Umbilical cord (tissue), 2 donors: Measurements from ENCODE around the gene TDRKH. TPM values are rescaled to one million over a fixed set of nuclear protein-coding genes. Genes with fewer than 3 reads are reported as not detected.
A peak's percentile ranks its signal among the peaks of the same experiment; 100 is the strongest.
"Not testable (repeated sequence)": the region's sequence is repeated elsewhere in the genome, so short reads cannot be mapped to it uniquely, and the experiment has no call there.

ENCODE experiments used
- DNase-seq: peaks from one replicate; pipeline ENCODE4 v3.0.0-alpha.2; 2015; ENCODE audit warnings: low spot score
- total RNA-seq: library from RNA; depleted of rRNA; stranded (reverse); fragments of >200 nt; gene quantifications from one replicate; pipeline ENCODE4 v1.2.3, GENCODE V29; 2014; ENCODE audit warnings: low replicate concordance; ENCODE audit not compliant: insufficient read depth

TDRKH gene
- total RNA-seq, 1 donor from 2014 or later: 6.7 TPM

DNA sequence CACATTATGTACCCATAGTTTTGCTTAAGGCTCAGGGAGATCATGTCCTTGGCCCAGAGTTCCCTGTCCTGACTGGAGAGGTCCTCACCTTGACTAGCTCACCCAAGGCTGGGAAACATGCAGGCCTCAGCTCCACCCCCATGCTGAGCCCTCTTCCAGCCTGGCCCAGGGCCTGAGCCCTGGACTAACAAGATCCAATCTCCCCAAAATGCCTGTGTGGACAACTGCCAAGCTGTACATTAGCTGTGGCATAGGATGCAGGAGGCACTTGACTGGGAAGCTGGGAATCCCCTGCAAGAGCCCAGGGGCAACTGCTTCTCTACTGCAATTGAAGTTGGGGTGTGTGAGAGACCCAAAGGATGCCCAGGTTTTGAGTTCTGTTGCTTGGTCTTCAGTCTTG is 12.9 kb upstream of the TDRKH start:
- no peak for DNase-seq

DNA sequence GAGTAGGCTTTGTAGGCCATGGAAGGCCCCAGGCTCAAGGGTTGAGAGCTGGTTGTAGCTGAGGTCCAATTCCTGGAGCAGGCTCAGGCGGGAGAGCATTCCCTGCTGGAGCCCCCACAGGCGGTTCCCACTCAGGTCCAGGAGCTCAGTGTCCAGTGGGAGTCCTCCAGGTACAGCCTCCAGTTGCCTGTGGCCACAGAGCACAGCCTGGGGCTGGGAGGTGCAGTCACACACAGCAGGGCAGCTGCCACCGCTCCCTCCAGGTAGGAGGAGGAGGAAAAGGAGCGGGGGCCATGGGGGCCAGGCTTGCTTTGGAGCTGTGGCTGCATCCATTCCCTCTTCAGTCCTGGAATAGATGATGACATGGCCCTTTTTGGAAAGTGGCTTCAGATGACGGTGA is 12.1 kb upstream of the TDRKH start:
- DNase-seq: no peak

DNA sequence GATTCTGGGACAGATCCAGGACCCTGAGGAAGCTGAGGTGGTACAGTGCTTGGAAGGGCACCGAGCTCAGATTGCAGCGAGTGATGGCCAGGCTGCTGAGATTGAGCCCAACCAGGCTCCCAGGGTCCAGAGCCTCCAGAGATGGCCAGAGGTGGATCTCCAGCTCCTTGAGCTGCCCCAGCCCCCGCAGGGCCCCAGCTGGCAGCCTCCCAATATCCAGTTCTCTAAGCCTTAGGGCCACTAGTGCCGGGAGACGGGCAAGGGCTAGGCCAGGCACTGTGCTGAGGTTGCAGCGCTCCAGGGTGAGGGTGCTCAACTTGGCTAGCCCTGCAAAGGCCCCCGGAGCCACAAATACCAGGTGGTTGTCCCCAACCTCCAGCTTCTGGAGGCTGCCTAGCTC is 11.5 kb upstream of the TDRKH start:
- no peak for DNase-seq

DNA sequence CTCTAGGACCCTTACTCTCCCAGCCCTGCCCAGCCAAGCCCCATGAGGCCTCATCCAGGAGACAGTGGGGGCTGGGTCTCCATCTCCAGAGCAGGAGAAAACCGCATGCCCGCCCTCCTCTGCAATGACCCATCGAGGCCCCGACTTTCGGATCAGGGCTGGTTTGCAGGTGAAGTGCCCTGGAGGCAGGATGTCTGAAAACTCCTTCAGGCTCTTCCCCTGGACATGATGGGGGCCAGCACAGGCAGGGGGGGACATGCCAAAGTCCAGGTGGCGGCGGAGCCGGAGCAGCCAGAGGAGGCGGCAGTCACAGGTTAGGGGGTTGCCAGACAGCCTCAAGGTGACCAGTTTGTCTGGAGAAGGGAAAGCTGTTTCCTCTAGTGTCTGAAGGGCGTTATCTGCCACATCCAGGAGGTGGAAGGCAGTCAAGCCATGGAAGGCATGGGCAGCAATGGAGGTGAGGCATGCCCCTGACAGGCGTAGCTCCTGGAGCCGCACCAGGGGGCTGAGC is 11.1 kb upstream of the TDRKH start:
- no peak for DNase-seq

DNA sequence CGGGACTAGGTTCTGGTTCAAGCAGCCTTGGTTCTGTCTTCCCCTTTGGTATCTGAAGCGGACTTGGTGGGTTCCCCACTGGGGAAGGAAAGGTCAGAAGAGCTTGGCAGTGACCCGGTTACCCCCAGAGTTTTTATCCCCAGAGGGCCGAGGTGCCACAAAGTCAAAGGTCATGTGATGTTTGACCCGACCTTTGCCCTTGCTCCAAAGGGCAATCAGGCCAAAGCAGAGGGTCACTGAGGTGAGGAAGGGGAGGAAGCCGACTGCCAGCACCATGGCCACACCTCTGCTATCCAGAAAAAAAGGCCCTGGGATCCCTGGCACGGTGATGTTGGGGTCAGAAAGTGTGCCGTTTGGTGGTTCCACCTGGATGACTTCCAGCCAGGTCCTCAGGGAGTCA is 10.5 kb upstream of the TDRKH start:
- no peak for DNase-seq

DNA sequence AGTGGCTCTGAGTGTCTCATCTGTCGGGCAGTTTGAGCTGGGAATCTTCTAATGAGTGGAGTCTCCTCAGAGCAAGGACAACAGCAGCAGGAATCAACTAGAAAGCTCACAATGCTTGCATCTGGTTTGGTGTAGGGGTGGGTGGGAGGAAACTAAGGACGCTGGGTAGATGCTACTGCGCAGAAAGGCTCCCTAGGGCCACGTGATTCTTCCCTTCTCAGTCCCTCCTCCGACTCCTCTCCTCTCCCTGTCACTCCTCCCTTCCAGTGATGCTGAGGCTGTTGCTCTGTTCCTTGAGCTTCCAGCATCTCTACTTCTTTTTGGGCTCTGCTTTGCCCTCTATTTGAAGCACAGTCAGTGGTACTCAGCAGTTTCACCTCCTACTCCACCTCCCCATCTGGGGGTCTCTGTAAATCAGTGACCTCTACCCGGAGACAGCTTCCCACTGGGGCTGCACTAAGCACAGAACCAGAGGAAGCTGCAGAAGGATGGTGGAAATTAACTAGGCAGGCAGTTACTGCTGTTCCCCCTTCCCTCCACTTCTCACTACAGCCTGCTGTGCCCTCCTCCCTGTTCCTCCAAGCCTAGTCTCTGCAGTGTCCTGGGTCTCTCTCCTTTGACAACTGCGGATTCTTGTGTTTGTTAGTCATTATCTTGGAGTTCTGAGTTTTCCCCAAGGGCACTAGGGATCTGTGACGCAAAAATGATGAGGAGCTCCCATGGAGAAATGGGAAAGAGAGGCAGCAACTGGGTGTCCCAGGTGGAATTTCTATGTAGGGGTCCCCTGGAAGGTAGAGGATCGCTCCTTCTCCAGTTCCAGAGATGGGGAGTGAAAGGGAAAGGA is 9.1 kb upstream of the TDRKH start:
- DNase-seq: no peak

DNA sequence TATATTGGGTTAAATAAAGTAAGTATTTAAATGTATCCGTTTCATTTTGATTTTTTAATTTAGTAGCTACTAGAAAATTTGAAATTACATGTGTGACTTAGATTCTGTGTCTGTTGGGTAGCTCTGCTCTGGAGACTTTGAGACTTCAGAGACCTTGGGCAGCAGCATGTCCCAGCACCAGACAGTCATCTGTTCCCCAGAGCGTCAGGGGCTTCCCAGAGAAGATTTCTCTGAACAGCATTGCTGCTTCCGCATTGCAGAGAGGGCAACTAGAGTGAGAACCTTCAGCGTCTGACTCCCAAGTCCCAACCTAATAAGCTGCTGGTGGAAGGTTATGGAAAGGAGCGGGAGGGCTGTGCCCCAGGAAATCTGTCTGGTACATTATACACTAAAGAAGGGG is 8.3 kb upstream of the TDRKH start:
- no peak for DNase-seq

DNA sequence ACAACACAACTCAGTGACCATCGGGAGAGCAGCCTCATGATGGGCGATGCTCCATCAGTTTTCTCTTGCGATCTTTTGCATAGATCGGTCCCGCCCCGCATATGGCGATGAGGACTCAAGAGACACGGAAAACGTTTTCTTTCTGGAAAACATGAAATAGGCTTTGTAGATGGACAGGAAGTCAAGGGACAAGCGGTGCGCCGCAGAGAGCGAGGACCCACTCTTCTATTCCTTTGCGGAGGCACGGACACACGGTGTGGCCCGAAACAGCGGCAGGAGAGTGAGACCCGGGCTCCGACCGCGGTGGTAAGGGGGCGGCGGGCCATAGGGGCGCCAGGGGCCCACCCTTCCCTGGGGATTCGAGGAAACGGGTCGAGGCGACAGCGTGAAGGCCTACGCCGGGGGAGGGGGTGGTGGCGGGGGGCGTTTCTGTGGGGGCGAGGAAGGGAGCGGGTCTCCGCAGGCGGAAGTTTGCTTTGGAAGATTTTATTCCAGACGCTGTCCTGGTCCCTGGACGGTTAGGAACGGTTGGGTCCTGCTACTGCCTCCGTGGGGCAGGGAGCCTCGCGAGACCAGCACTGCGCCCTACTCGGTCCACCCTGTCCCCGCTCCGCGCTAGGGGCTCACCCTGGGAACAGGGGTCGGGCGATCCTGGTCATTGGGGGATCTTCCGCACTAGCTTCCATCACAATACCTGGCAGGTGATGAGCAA is 796 bp upstream of the TDRKH start:
- no peak for DNase-seq

DNA sequence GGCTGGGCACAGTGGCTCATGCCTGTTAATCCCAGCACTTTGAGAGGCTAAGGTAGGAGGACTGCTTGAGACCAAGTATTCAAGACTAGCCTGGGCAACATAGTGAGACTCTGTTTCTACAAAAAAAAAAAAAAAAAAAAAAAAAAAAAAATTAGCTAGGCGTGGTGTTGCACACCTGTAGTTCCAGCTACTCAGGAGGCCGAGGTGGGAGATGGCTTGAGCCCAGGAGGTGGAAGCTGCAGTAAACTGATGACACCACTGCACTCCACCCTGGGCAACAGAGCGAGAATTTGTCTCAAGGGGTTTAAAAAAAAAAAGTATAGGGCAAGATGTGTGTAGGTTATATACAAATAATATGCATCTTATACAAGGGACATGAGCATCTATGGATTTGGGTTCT is 2.6 kb downstream of the TDRKH start:
- no peak for DNase-seq

DNA sequence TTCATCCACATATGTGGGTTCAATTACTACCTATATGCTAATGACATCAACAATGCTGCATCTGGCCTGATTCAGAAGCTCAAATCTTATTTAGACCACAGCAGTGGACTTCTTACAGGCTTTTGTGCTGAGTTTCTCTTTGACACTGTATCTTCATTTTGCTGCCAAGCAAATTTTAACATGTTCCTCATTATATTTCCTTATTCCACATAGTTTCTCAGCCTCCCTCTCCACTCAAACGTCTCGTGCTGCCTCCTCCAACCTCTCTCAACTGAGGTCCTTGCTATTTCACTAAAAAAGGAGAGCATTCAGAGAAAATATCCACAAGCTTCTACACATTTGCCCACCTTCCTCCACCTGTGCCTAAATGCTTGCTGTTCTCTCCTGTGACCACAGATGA is 6.5 kb downstream of the TDRKH start:
- DNase-seq: no peak

DNA sequence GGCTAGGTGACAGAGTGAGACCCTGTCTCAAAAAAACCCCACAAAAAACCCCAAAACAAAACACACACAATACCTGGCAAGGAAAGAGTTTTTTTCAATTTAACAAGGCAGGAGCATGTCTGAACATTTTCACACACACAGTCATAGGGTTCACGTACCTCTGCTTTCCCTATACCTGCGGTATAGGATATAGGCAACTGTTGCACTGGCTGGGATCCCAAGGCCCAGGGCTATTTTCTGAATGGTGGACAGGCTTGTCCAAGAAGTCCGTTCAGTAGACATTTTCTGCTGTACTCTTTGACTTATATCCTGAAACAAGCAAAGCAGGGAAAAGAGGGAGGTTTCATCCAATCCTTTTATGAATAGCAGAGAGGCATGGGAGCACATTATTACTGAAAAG is 7.6 kb downstream of the TDRKH start:
- DNase-seq: no peak

DNA sequence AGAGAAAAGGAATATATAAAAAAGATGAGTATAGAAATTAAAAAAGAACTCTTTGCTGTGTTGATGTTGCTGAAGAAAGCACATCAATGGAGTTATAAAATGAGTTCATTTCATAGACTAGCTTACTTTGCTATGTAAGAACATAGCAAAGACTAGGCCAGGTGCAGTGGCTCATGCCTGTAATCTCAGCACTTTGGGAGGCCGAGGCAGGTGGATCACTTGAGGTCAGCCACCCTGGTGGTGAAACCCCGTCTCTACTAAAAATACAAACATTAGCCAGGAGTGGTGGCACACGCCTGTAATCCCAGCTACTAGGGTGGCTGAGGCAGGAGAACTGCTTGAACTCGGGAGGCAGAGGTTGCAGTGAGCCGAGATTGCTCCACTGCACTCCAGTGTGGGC is 8.3 kb downstream of the TDRKH start:
- not testable (repeated sequence) for DNase-seq

DNA sequence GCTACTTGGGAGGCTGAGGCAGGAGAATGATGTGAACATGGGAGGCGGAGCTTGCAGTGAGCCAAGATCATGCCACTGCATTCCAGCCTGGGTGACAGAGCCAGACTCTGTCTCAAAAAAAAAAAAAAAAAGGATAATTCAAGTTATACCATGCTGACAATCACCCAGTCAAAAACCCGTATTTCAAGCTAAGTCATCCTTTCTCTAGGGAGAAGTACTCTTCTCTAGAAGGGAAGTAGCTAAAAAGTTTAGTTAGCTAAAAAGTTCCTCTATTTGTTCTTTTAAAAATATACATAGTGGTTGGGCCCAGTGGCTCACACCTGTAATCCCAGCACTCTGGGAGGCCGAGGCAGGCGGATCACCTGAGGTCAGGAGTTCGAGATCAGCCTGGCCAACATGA is 9.6 kb downstream of the TDRKH start:
- DNase-seq: not testable (repeated sequence)

DNA sequence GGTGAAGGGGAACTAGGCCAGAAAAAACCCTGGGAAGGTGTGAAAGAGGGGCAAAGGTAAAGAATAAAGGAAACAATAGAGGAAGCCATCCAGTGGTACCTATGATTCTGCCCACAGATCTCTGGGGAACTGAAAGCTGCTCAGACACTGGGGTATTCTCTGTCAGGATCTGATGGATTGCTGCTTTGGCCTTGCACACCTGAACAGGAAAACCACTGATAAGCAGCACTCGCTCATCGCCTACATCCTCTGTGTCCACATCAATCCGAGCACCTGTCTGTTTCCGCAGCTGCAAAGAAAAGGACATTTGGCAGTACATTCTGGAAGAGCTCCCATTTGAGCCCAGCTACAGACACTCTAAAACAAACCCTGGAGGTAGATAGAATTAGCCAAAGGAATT is 10.4 kb downstream of the TDRKH start:
- DNase-seq: no peak

DNA sequence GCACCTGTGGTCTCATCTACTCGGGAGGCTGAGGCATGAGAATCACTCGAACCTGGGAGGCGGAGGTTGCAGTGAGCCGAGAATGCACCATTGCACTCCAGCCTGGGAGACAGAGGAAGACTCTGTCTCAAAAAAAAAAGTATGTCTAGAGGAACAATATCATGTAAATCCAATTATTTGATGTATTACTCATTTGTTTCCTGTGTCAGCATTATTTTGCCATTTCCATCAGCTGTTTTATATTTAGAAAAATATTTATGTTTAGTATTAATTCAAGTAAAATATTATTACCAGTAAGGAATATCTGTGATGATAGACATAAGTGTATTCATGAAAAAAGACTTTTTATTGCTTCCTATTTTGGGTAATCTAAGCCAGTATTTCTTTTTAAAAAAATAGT is 13.0 kb downstream of the TDRKH start:
- DNase-seq: no peak

DNA sequence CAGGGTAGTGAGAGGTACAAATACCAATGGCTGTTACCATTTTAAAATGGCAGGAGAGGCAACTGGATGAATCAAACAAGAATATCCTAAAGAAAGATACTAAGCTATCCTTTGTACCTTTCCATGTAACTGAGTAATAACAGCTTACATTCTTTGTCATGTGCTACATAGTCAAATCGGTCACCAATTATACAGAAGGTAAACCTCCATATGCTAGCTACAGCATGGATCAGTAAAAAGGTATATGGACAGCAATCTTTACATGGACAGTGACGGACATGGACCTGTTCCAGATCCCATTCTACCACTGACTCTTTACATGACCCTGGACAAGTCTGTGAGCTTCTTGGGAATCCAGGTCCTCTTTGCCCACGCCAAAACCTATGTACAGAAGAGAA is 13.6 kb downstream of the TDRKH start:
- no peak for DNase-seq

DNA sequence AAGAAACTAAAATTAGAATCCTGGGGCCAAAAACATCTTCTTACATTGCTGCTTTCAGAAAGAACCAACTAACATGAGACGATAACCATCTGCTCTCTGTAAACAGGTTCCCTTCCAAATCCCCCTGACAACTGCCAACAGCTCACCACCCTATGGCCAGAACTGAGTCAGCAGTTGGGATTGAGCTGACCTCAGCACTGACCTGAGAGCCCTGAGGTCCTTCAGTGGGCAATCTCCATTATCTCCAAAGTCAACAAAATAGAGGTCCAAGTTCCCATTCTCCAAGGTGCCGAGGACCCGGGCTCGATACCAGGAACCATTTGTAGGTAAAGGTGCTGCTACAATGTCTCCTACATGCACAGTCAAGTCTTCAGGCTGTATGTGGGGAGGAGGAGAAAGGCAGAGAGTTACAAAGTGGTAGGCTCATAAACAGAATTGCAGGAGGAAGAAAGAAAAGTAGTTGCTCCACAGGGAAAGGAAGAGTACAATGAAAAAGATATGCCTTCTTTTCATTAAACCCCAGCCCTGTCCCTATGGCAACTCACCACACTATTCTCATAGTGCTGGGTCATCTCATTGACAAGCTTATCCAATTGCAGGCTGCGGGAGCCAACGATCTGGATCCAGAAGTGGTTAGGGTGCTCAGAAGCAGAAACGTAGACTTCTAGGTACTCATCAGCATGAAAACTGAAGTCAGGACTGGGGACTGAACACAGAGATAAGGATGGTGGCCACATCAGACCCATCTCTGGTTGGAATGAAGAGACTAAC is 14.2 kb downstream of the TDRKH start:
- DNase-seq: no peak

DNA sequence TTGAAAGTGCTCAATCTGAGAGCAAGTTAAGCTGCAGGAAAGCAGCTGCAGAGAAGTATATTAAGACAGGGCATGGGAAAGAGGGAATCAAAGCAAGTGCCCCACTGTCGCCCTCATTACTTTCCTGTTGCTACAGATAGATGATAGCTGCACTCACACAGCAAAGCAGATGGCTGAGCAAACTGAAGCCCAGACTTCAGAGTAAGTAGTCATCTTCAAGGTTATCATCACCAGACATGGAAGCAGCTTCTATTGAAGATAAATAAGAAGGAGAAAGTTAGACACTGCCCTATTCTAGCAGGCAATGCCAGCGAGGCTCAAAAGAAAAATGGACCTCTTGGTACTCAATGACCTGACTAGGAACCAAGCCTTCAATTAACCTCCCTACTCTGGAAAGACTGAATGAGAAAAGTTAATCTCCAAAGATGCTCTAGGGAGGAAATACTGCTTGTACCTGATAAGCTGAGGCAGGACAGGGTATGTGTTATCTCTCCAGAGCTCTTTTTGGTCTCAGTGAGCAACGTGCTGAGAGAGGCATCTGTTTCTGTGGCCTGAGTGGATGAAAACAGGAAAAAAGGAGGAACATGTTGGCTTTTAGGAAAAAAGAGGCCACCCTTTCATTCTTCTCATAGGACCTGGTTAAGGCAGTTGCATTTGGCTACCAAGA is 15.9 kb downstream of the TDRKH start:
- DNase-seq: no peak

DNA sequence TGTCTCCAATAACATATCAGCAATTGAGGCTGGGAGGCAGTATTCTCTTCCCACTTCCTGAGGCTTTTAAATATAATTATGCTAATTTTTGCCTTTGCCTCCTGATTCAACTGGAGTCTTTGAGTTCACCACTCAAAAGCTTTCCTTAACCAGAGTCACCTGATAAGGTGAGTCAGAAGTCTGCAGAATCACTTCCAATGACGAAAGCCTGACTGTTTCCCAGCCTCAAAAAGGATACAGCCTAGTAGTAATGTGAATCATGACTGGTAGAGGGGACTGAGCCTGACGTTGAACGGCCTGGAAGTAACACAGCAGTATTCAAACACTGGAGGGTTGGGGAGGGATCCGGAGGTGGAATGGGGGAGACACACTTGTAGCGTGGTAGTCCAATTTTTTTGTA is 16.6 kb downstream of the TDRKH start:
- no peak for DNase-seq

DNA sequence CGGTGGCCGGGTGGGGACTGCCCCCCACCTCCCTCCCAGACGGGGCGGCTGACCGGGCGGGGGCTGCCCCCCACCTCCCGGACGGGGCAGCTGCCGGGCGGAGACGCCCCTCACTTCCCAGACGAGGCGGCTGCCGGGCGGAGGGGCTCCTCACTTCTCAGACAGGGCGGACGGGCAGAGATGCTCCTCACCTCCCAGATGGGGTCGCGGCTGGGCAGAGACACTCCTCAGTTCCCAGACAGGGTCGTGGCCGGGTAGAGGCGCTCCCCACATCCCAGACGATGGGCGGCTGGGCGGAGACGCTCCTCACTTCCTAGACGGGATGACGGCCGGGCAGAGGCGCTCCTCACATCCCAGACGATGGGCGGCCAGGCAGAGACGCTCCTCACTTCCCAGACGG is 21.0 kb downstream of the TDRKH start:
- not testable (repeated sequence) for DNase-seq

DNA sequence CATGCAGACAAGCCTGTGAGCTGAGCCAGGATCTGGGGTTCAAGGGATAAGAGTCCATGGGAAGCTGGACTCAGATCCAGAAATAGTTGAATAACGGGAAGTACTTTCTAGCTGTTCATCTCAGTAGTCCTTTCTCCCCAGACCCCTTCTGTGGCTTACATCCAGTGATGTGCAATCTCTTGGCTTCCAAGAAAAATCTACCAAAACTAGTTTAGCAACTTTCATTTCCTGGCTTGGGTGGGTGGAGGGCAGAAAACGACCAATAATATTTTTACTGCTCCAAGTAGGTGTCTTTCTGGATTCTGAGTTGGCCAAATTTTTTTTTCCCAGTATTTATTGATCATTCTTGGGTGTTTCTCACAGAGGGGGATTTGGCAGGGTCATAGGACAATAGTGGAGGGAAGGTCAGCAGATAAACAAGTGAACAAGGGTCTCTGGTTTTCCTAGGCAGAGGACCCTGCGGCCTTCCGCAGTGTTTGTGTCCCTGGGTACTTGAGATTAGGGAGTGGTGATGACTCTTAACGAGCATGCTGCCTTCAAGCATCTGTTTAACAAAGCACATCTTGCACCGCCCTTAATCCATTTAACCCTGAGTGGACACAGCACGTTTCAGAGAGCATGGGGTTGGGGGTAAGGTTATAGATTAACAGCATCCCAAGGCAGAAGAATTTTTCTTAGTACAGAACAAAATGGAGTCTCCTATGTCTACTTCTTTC is 21.8 kb downstream of the TDRKH start:
- peak; percentile 21 for DNase-seq
